H1 (cell line): ENCODE results near the gene GALE. TPM values are rescaled to one million over a fixed set of nuclear protein-coding genes. Genes with fewer than 3 reads are reported as not detected.

Experiments used
- CTCF ChIA-PET: fragments of 300-600 bp; sonication (Branson Sonifier 250); formaldehyde crosslinking; loops from one replicate; lab custom pipeline; 2021; ENCODE audit not compliant: partially characterized antibody; lab: Charles Lee
- POLR2A ChIA-PET: fragments of 300-600 bp; sonication (Branson Sonifier 250); formaldehyde crosslinking; loops from one replicate; lab custom pipeline; 2021; ENCODE audit warnings: inconsistent platforms; ENCODE audit not compliant: partially characterized antibody; lab: Charles Lee
- DNase-seq, 2 experiments: peaks; one replicate each; pipeline versions ENCODE4 v3.0.0 to v3.0.0-alpha.2; 2010 to 2022; ENCODE audit warnings: low spot score in 2 of 2, low read depth in 1 of 2, mixed read lengths in 1 of 2
- FAIRE-seq: peaks from 2 replicates; lab custom pipeline; 2011; peaks lifted over from hg19 to GRCh38; lab: Jason Lieb, UNC
- H2AFZ ChIP-seq: 2 replicates; pipeline ENCODE4 v1.8.1; 2012; ENCODE audit warnings: low read length, inconsistent platforms
- H2AK5ac ChIP-seq: 2 replicates; pipeline ENCODE4 v1.6.1; 2013; ENCODE audit warnings: low read depth, low read length
- H2BK120ac ChIP-seq: replicated peaks from 2 replicates; pipeline ENCODE3; 2013; ENCODE audit warnings: low read depth, low read length, inconsistent platforms
- H2BK12ac ChIP-seq: 2 replicates; pipeline ENCODE4 v1.6.1; 2013; ENCODE audit warnings: low read depth, low read length
- H2BK15ac ChIP-seq: 2 replicates; pipeline ENCODE4 v1.6.1; 2013; ENCODE audit warnings: low read length
- H2BK20ac ChIP-seq: 2 replicates; pipeline ENCODE4 v1.6.1; 2013; ENCODE audit warnings: low read length
- H2BK5ac ChIP-seq: 2 replicates; pipeline ENCODE4 v1.6.1; 2013; ENCODE audit warnings: low read depth, low read length
- H3K14ac ChIP-seq: 2 replicates; pipeline ENCODE4 v1.6.1; 2013; ENCODE audit warnings: inconsistent platforms; ENCODE audit not compliant: insufficient read length
- H3K18ac ChIP-seq: 2 replicates; pipeline ENCODE4 v1.6.1; 2013; ENCODE audit warnings: low read length; ENCODE audit errors: extremely low read depth
- H3K23ac ChIP-seq: 2 replicates; pipeline ENCODE4 v1.6.1; 2013; ENCODE audit warnings: inconsistent platforms; ENCODE audit not compliant: insufficient read length
- H3K23me2 ChIP-seq: 2 replicates; pipeline ENCODE4 v1.6.1; 2013; ENCODE audit warnings: low read depth, low read length
- H3K27ac ChIP-seq: 2 replicates; pipeline ENCODE4 v1.6.1; 2011; ENCODE audit warnings: low read depth, low read length, inconsistent platforms
- H3K27me3 ChIP-seq, 4 experiments: replicated peaks in 1 of 4; 1 replicate in 1 of 4; 2 replicates in 3 of 4; pipeline versions ENCODE4 v1.6.1 to v1.8.1; 2011 to 2013; ENCODE audit warnings: low read length in 3 of 4, mild to moderate bottlenecking in 3 of 4, inconsistent platforms in 2 of 4, mixed read lengths in 2 of 4, moderate library complexity in 1 of 4; ENCODE audit not compliant: control insufficient read depth in 3 of 4, insufficient read depth in 3 of 4; ENCODE audit errors: extremely low read depth in 1 of 4
- H3K36me3 ChIP-seq, 4 experiments: 2 replicates each; pipeline versions ENCODE4 v1.6.1 to v1.8.1; 2011 to 2013; ENCODE audit warnings: mild to moderate bottlenecking in 4 of 4, low read length in 3 of 4, moderate library complexity in 2 of 4, control low read depth in 1 of 4, inconsistent platforms in 1 of 4; ENCODE audit not compliant: insufficient read depth in 4 of 4, control insufficient read depth in 2 of 4
- H3K4ac ChIP-seq: replicated peaks from 2 replicates; pipeline ENCODE3; 2013; ENCODE audit warnings: low read length, low read depth, mixed read lengths, inconsistent platforms; ENCODE audit not compliant: insufficient read length
- H3K4me1 ChIP-seq, 4 experiments: replicated peaks in 1 of 4; 1 replicate in 1 of 4; 2 replicates in 3 of 4; pipeline versions ENCODE4 v1.6.1 to v1.8.1; 2011 to 2013; ENCODE audit warnings: low read length in 3 of 4, inconsistent platforms in 2 of 4, mixed read lengths in 1 of 4; ENCODE audit not compliant: insufficient read depth in 4 of 4, control insufficient read depth in 3 of 4
- H3K4me2 ChIP-seq, 2 experiments: 2 replicates each; pipeline versions ENCODE4 v1.6.1 to v1.8.1; 2011 to 2013; ENCODE audit warnings: low read depth in 2 of 2, low read length in 2 of 2, control low read depth in 1 of 2, inconsistent platforms in 1 of 2, mild to moderate bottlenecking in 1 of 2; ENCODE audit not compliant: insufficient read depth in 1 of 2
- H3K4me3 ChIP-seq, 4 experiments: fragments of 200-600, 300-600 bp in 1 of 4; sonication (generic), shearing (Covaris generic), sonication (Bioruptor Twin) in 1 of 4; 2 replicates each; pipeline versions ENCODE4 v1.5.1 to v1.8.1; 2011 to 2016; ENCODE audit warnings: low read length in 4 of 4, low read depth in 3 of 4, control low read depth in 2 of 4, inconsistent platforms in 2 of 4, mild to moderate bottlenecking in 2 of 4, mixed read lengths in 1 of 4, moderate library complexity in 1 of 4; ENCODE audit not compliant: insufficient read depth in 2 of 4; ENCODE audit errors: extremely low read depth in 1 of 4
- H3K56ac ChIP-seq: replicated peaks from 2 replicates; pipeline ENCODE3; 2013; ENCODE audit warnings: low read depth, mild to moderate bottlenecking, mixed read lengths, low read length, inconsistent platforms; ENCODE audit not compliant: insufficient read length
- H3K79me1 ChIP-seq: 2 replicates; pipeline ENCODE4 v1.6.1; 2013; ENCODE audit warnings: low read depth, low read length, control low read depth
- H3K79me2 ChIP-seq, 2 experiments: 2 replicates each; pipeline versions ENCODE4 v1.6.1 to v1.8.1; 2012 to 2013; ENCODE audit warnings: low read length in 2 of 2, mild to moderate bottlenecking in 2 of 2, inconsistent platforms in 1 of 2; ENCODE audit not compliant: insufficient read depth in 2 of 2, control insufficient read depth in 1 of 2
- H3K9ac ChIP-seq, 4 experiments: replicated peaks in 1 of 4; 1 replicate in 1 of 4; 2 replicates in 3 of 4; pipeline versions ENCODE4 v1.6.1 to v1.8.1; 2011 to 2013; ENCODE audit warnings: low read depth in 3 of 4, low read length in 3 of 4, control low read depth in 2 of 4, mild to moderate bottlenecking in 2 of 4, moderate library complexity in 2 of 4, inconsistent platforms in 1 of 4; ENCODE audit errors: extremely low read depth in 1 of 4
- H3K9me3 ChIP-seq, 2 experiments: 2 replicates each; pipeline versions ENCODE4 v1.6.1 to v1.8.1; 2012 to 2013; ENCODE audit warnings: mild to moderate bottlenecking in 2 of 2, moderate library complexity in 2 of 2, control low read depth in 1 of 2, inconsistent platforms in 1 of 2, low read depth in 1 of 2, low read length in 1 of 2, mixed read lengths in 1 of 2; ENCODE audit not compliant: insufficient read depth in 2 of 2
- H4K20me1 ChIP-seq, 2 experiments: replicated peaks in 1 of 2; 2 replicates each; pipeline versions ENCODE3 to v1.8.1; 2011 to 2013; ENCODE audit warnings: inconsistent platforms in 2 of 2, low read length in 2 of 2, mild to moderate bottlenecking in 1 of 2; ENCODE audit not compliant: insufficient read depth in 2 of 2, control insufficient read depth in 1 of 2
- H4K5ac ChIP-seq: 2 replicates; pipeline ENCODE4 v1.6.1; 2013; ENCODE audit warnings: low read length, low read depth, mixed read lengths, inconsistent platforms; ENCODE audit not compliant: insufficient read length
- H4K8ac ChIP-seq: 2 replicates; pipeline ENCODE4 v1.8.0; 2013; ENCODE audit warnings: mild to moderate bottlenecking, moderate library complexity, low read length, inconsistent platforms; ENCODE audit not compliant: insufficient read depth; ENCODE audit errors: extremely low read depth
- H4K91ac ChIP-seq: replicated peaks from 2 replicates; pipeline ENCODE3; 2013; ENCODE audit warnings: low read length, mixed read lengths, inconsistent platforms; ENCODE audit not compliant: insufficient read length
- BACH1 ChIP-seq: IDR thresholded peaks from 2 replicates; pipeline ENCODE4 v1.6.1; 2012; ENCODE audit warnings: low read length, improper control_type of control experiment
- CBX5 ChIP-seq: fragments of 300-800, 300-1000 bp; sonication (generic); IDR thresholded peaks from 2 replicates; pipeline ENCODE4 v1.7.1; 2016; ENCODE audit warnings: antibody characterized with exemption, low read length, low read depth
- CHD2 ChIP-seq: IDR thresholded peaks from 2 replicates; pipeline ENCODE4 v1.6.1; 2012; ENCODE audit warnings: low read length, improper control_type of control experiment
- E2F6 ChIP-seq: IDR thresholded peaks from 2 replicates; pipeline ENCODE4 v1.6.1; 2012; ENCODE audit warnings: inconsistent platforms
- EGR1 ChIP-seq: IDR thresholded peaks from 2 replicates; pipeline ENCODE4 v1.6.1; 2011; ENCODE audit warnings: low read depth, low read length, borderline replicate concordance
- EZH2 ChIP-seq: fragments of 200-600 bp; sonication (generic); IDR thresholded peaks from 2 replicates; pipeline ENCODE4 v1.7.1; 2012; ENCODE audit warnings: low read depth, mild to moderate bottlenecking, moderate library complexity, low read length, inconsistent platforms; ENCODE audit not compliant: severe bottlenecking
- JUND ChIP-seq: IDR thresholded peaks from 2 replicates; pipeline ENCODE4 v1.6.1; 2011; ENCODE audit warnings: mild to moderate bottlenecking, improper control_type of control experiment, low read length
- KDM5A ChIP-seq: fragments of 200-600 bp; IDR thresholded peaks from 2 replicates; pipeline ENCODE4 v1.7.1; 2012; ENCODE audit warnings: mild to moderate bottlenecking, low read length, inconsistent platforms, mixed read lengths
- MAX ChIP-seq: IDR thresholded peaks from 2 replicates; pipeline ENCODE4 v1.6.1; 2012; ENCODE audit warnings: inconsistent platforms
- RFX5 ChIP-seq: IDR thresholded peaks from 2 replicates; pipeline ENCODE4 v1.6.1; 2011; ENCODE audit warnings: low read depth, low read length, improper control_type of control experiment, borderline replicate concordance
- SRF ChIP-seq: IDR thresholded peaks from 2 replicates; pipeline ENCODE4 v1.6.1; 2011; ENCODE audit warnings: mild to moderate bottlenecking, low read depth, low read length, moderate library complexity
- TAF1 ChIP-seq: IDR thresholded peaks from 2 replicates; pipeline ENCODE4 v1.6.1; 2011; ENCODE audit warnings: mild to moderate bottlenecking, low read depth, low read length
- TBP ChIP-seq: IDR thresholded peaks from 2 replicates; pipeline ENCODE4 v1.6.1; 2011; ENCODE audit warnings: low read depth, low read length, improper control_type of control experiment
- WGBS, 2 experiments: shearing (Covaris generic) in 1 of 2; methylation state at CpG; one replicate each; pipeline versions ENCODE4 v1.1.6 to v1.1.7; 2013 to 2015; ENCODE audit warnings: low lambda C conversion rate in 2 of 2, mixed read lengths in 2 of 2, inconsistent platforms in 1 of 2, low coverage in 1 of 2, missing lambda C conversion rate in 1 of 2; ENCODE audit not compliant: insufficient replicate concordance in 2 of 2, insufficient coverage in 1 of 2, insufficient read length in 1 of 2; ENCODE audit errors: extremely low coverage in 1 of 2, missing lambda C conversion rate in 1 of 2; 5-methylcytosine and 5-hydroxymethylcytosine counted together
- polyA plus RNA-seq, 7 experiments: library from polyadenylated mRNA; depleted of rRNA in 3 of 7; stranded (reverse) in 5 of 7; unstranded in 2 of 7; fragments of >200 nt in 5 of 7; fragments of 200-250 nt in 2 of 7; gene quantifications; 1 replicate in 5 of 7; 2 replicates in 1 of 7; 4 replicates in 1 of 7; pipeline versions ENCODE4 v1.2.1 to v1.2.3, GENCODE V29; 2011 to 2013; ENCODE audit warnings: missing spikeins in 2 of 7, mixed read lengths in 2 of 7
- total RNA-seq: library from RNA; stranded (reverse); fragmentation: NEBNext Ultra II Directional; extraction: Animal tissue kit (Norgen Biotek cat#: 25700); gene quantifications from 2 replicates; pipeline ENCODE4 v1.2.1, GENCODE V29; 2021

GALE gene
- total and polyA plus RNA-seq, 2 of the 8 experiments (the other 6 are each of a cell fraction or from before 2014, with no cell fraction given) = 26.0 to 33.9 TPM

- Histone ChIP-seq H3K4me3 (peak overlapping the region; percentile 57 to 81 (median 70); a peak in 6 of 8 replicates), H2AK5ac (no peak overlapping the region), H4K5ac (no peak overlapping the region), H4K91ac (peak overlapping the region; percentile 29), H3K9ac (peak overlapping the region in 3 of 4 experiments; percentile 8 to 38 (median 36); a peak in 5 of 7 replicates), H3K18ac (peak overlapping the region; percentile 83), H3K14ac (no peak overlapping the region), H2BK5ac (peak overlapping the region; percentile 79; the same call in 1 of the 2 replicates), H3K9me3 (no peaks in the 10 kb centered on the region), H3K79me1 (no peaks in the 10 kb centered on the region), H3K4ac (peak overlapping the region; percentile 25), H3K4me1 (peaks cover 0 to 12% (median 9%) of the 10 kb centered on the region in 4 experiments; a peak in 5 of 7 replicates), H3K79me2 (no peaks in the 10 kb centered on the region), H2BK15ac (peak overlapping the region; percentile 90), H3K27me3 (no peaks in the 10 kb centered on the region; a peak in 1 of 7 replicates), H4K8ac (no peak overlapping the region), H3K23me2 (peaks cover 16% of the 10 kb centered on the region), H4K20me1 (peaks cover 4 to 5% of the 10 kb centered on the region in 2 experiments), H3K27ac (no peak overlapping the region), H3K56ac (no peak overlapping the region), H2BK12ac (peak overlapping the region; percentile 17; the same call in 1 of the 2 replicates), H3K36me3 (peaks cover 6 to 22% (median 18%) of the 10 kb centered on the region in 4 experiments; a peak in 5 of 8 replicates), H2BK120ac (no peak overlapping the region), H2AFZ (no peak overlapping the region), H3K23ac (no peak overlapping the region), H2BK20ac (no peak overlapping the region; the same call in 1 of the 2 replicates), H3K4me2 (peak overlapping the region; percentile 89 to 95)
- no peak for FAIRE-seq
- WGBS, 2 experiments = 56% methylated on average over 6 of the region's 7 CpGs; no CpG with 5 or more reads in 1 of the 2 experiments
- ChIA-PET CTCF (interaction anchor here (0.8 to 5.3 kb wide), 11 partner anchors 10 to 117 kb away, joined by 3 to 66 read pairs (median 4); partner anchors contain the start of gene FUCA1), POLR2A (interaction anchor here (0.9 to 16.2 kb wide), 10 partner anchors 9 to 352 kb away, joined by 3 to 192 read pairs (median 4); partner anchors contain the start of genes HMGCL, LYPLA2 and PITHD1)
- DNase-seq = no peak
- no peak for TF ChIP-seq SRF
- no peak for TF ChIP-seq BACH1
- no peak for TF ChIP-seq TAF1
- TF ChIP-seq EGR1 = no peak
- no peak for TF ChIP-seq JUND
- TF ChIP-seq TBP = no peak
- no peak for TF ChIP-seq EZH2
- no peak for TF ChIP-seq E2F6
- no peak for TF ChIP-seq KDM5A
- TF ChIP-seq CHD2 = no peak
- TF ChIP-seq RFX5 = no peak
- no peak for TF ChIP-seq MAX
- no peak for TF ChIP-seq CBX5
Observed at GRCh38 chr1:23799255-23799569, 1.3 kb downstream of the GALE start.
